ENCODE measurements around the gene TENM3.
A peak's percentile ranks its signal among the peaks of the same experiment; 100 is the strongest.
"Not testable (repeated sequence)": the region's sequence is repeated elsewhere in the genome, so short reads cannot be mapped to it uniquely, and the experiment has no call there.

Gene TENM3

GRCh38 chr4:182243204-182243603, at the start of gene TENM3:
Gene TENM3, plus strand, starts transcription at chr4:182243402. Its CDS starts 80,619 bp downstream, at chr4:182324021.
- H3K4me3 ChIP-seq (ENCODE audit: low read depth in 1 of 2, low read length in 2 of 2); H3K27me3 ChIP-seq (ENCODE audit: low read depth, low read length); H3K9me3 ChIP-seq (ENCODE audit: control insufficient read depth in 1 of 2, low read length in 2 of 2); H3K36me3 ChIP-seq (ENCODE audit: control insufficient read depth in 1 of 2, insufficient read depth in 2 of 2, low read length in 2 of 2); H3K27ac ChIP-seq (ENCODE audit: low read length); H3K4me1 ChIP-seq (ENCODE audit: control insufficient read depth in 1 of 2, insufficient read depth in 2 of 2, low read length in 2 of 2): not testable (repeated sequence)

DNA sequence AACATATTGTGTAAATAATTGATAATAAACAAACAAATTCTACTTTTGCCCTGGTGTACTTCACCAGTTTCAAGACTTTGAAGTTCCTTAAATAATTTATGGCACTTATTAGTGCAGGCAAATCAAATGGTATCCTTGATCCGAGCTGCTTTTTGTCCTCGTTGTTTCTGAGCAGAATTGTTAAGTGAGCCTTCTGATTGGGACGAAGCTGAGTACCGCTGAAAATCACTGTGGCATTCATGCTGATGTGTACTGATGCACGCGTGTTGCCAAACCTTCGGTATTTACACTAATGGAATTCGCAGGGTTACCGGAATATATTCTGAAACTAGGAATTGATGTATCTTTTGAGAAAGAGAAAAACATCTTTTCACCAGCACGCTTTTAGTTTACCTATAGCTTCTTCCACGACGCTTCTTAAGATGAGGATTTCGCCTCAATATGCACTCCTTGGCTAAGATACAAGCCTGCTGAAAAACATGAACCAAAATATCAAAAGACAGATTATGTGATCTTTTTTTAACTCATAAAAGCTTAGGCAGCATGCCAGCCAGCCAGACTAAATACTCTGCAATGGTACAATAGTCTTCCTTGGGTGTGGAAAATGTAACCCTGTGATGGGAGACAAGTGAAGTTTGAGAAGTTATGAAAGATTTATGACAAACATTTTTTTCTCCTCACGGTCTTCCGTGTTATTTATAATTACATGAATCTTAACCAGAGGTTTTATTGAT, 48.9 kb upstream of the TENM3 start:
- Histone ChIP-seq H3K4me1 (ENCODE audit: control insufficient read depth in 1 of 2, insufficient read depth in 2 of 2, low read length in 2 of 2) (no peaks in the 10 kb centered on the region), H3K4me3 (ENCODE audit: low read depth in 1 of 2, low read length in 2 of 2) (no peak overlapping the region), H3K9me3 (ENCODE audit: control insufficient read depth in 1 of 2, low read length in 2 of 2) (no peaks in the 10 kb centered on the region), H3K36me3 (ENCODE audit: control insufficient read depth in 1 of 2, insufficient read depth in 2 of 2, low read length in 2 of 2) (no peaks in the 10 kb centered on the region), H3K27me3 (ENCODE audit: low read depth, low read length) (no peaks in the 10 kb centered on the region), H3K27ac (ENCODE audit: low read length) (no peak overlapping the region)

DNA sequence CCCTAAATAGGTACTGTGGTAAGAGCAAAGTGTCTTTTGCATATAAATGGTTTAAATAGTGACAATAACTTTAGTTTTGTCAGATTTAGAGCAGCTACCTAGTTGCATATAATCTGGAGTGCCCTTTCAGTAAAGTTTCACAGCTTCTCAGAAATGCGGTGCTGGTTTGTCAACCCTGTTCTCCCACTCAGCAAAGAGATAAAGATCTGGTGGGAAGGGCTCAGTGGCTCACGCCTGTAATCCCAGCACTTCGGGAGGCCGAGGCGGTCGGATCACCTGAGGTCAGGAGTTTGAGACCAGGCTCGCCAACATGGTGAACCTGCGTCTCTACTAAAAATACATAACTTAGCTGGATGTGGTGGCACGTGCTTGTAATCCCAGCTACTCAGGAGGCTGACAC, 45.6 kb upstream of the TENM3 start:
- H3K9me3 ChIP-seq (ENCODE audit: control insufficient read depth in 1 of 2, low read length in 2 of 2), result no peaks in the 10 kb centered on the region
- H3K4me3 ChIP-seq (ENCODE audit: low read depth in 1 of 2, low read length in 2 of 2), result no peak overlapping the region
- no peaks in the 10 kb centered on the region for H3K27me3 ChIP-seq (ENCODE audit: low read depth, low read length)
- H3K4me1 ChIP-seq (ENCODE audit: control insufficient read depth in 1 of 2, insufficient read depth in 2 of 2, low read length in 2 of 2), result peaks cover 0 to 4% of the 10 kb centered on the region in 2 donors
- no peak overlapping the region for H3K27ac ChIP-seq (ENCODE audit: low read length)
- no peaks in the 10 kb centered on the region for H3K36me3 ChIP-seq (ENCODE audit: control insufficient read depth in 1 of 2, insufficient read depth in 2 of 2, low read length in 2 of 2)

- no peak overlapping the region for H3K4me3 ChIP-seq (ENCODE audit: low read depth in 1 of 2, low read length in 2 of 2)
- H3K36me3 ChIP-seq (ENCODE audit: control insufficient read depth in 1 of 2, insufficient read depth in 2 of 2, low read length in 2 of 2), result no peaks in the 10 kb centered on the region
- H3K27ac ChIP-seq (ENCODE audit: low read length), result no peak overlapping the region
- H3K27me3 ChIP-seq (ENCODE audit: low read depth, low read length), result no peaks in the 10 kb centered on the region
- H3K4me1 ChIP-seq (ENCODE audit: control insufficient read depth in 1 of 2, insufficient read depth in 2 of 2, low read length in 2 of 2), result peaks cover 0 to 4% of the 10 kb centered on the region in 2 donors
- no peaks in the 10 kb centered on the region for H3K9me3 ChIP-seq (ENCODE audit: control insufficient read depth in 1 of 2, low read length in 2 of 2)
Measured at GRCh38 chr4:182201871-182202270, 41.3 kb upstream of the TENM3 start.

DNA sequence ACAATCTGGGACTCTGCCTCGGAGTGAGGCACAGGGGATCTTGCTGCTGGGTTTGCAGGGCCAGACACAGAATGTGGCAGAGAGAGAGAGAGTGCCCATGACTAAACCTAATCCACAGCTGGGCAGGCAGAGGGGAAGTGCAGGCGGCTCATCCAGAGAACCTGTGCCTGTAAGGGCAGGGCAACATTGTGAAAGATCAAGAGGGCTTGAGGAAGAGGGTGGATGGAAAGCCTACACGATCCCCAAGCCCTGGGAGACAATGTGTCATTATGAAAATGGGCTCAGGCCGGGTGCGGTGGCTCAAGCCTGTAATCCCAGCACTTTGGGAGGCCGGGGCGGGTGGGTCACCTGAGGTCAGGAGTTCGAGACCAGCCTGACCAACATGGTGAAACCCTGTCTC, 40.6 kb upstream of the TENM3 start:
- Histone ChIP-seq H3K9me3 (ENCODE audit: control insufficient read depth in 1 of 2, low read length in 2 of 2) (no peaks in the 10 kb centered on the region), H3K27me3 (ENCODE audit: low read depth, low read length) (no peaks in the 10 kb centered on the region), H3K27ac (ENCODE audit: low read length) (no peak overlapping the region), H3K4me1 (ENCODE audit: control insufficient read depth in 1 of 2, insufficient read depth in 2 of 2, low read length in 2 of 2) (peaks cover 4 to 10% of the 10 kb centered on the region in 2 donors), H3K36me3 (ENCODE audit: control insufficient read depth in 1 of 2, insufficient read depth in 2 of 2, low read length in 2 of 2) (no peaks in the 10 kb centered on the region), H3K4me3 (ENCODE audit: low read depth in 1 of 2, low read length in 2 of 2) (no peak overlapping the region)

GRCh38 chr4:182203872-182204411, 39.3 kb upstream of the TENM3 start:
- Histone ChIP-seq H3K36me3 (ENCODE audit: control insufficient read depth in 1 of 2, insufficient read depth in 2 of 2, low read length in 2 of 2) (no peaks in the 10 kb centered on the region), H3K4me1 (ENCODE audit: control insufficient read depth in 1 of 2, insufficient read depth in 2 of 2, low read length in 2 of 2) (peaks cover 4 to 16% of the 10 kb centered on the region in 2 donors), H3K27ac (ENCODE audit: low read length) (no peak overlapping the region), H3K9me3 (ENCODE audit: control insufficient read depth in 1 of 2, low read length in 2 of 2) (no peaks in the 10 kb centered on the region), H3K4me3 (ENCODE audit: low read depth in 1 of 2, low read length in 2 of 2) (no peak overlapping the region), H3K27me3 (ENCODE audit: low read depth, low read length) (no peaks in the 10 kb centered on the region)

DNA sequence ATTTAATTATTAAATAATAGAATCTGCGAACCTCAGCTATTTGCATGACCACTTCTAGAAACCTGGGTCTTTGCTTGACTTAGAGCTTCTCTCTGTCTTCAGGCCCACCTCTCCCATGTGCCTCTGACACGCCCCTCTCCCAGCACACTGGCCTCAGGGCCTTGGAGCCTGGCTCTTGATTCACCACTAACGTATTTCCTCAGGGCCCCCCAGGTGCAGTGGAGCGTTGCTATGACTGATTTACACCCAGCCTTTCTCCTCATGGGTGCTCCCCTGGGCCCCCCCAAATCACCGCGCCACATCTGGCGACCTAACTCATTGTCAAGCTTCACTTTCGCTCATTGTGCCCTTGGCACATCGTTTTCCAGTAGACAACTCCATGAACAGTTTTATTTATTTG, 37.9 kb upstream of the TENM3 start:
- Histone ChIP-seq H3K27me3 (ENCODE audit: low read depth, low read length) (no peaks in the 10 kb centered on the region), H3K9me3 (ENCODE audit: control insufficient read depth in 1 of 2, low read length in 2 of 2) (no peaks in the 10 kb centered on the region), H3K27ac (ENCODE audit: low read length) (no peak overlapping the region), H3K36me3 (ENCODE audit: control insufficient read depth in 1 of 2, insufficient read depth in 2 of 2, low read length in 2 of 2) (no peaks in the 10 kb centered on the region), H3K4me1 (ENCODE audit: control insufficient read depth in 1 of 2, insufficient read depth in 2 of 2, low read length in 2 of 2) (peaks cover 4 to 16% of the 10 kb centered on the region in 2 donors), H3K4me3 (ENCODE audit: low read depth in 1 of 2, low read length in 2 of 2) (no peak overlapping the region)

DNA sequence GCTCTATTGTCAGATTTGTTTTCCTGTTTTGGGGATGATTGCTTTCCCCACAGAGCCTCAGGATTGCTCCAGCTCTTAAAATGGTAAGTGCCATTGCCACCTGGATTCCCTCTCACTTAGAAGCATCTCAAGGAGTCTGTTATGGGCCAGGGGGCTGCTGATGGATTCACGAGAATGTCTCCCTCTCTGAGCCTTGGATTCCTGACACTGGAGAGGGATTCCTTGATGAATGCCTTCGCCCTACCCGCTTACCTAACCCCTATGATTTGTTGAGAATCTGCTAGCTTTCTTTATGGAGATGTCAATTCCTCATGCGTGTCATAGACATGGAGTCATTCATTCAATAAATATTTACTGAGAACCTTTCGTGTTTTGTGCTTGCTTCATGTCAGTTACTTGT, 36.9 kb upstream of the TENM3 start:
- H3K9me3 ChIP-seq (ENCODE audit: control insufficient read depth in 1 of 2, low read length in 2 of 2), result no peaks in the 10 kb centered on the region
- no peak overlapping the region for H3K4me3 ChIP-seq (ENCODE audit: low read depth in 1 of 2, low read length in 2 of 2)
- peaks cover 4 to 16% of the 10 kb centered on the region in 2 donors for H3K4me1 ChIP-seq (ENCODE audit: control insufficient read depth in 1 of 2, insufficient read depth in 2 of 2, low read length in 2 of 2)
- no peaks in the 10 kb centered on the region for H3K27me3 ChIP-seq (ENCODE audit: low read depth, low read length)
- H3K27ac ChIP-seq (ENCODE audit: low read length), result no peak overlapping the region
- no peaks in the 10 kb centered on the region for H3K36me3 ChIP-seq (ENCODE audit: control insufficient read depth in 1 of 2, insufficient read depth in 2 of 2, low read length in 2 of 2)

DNA sequence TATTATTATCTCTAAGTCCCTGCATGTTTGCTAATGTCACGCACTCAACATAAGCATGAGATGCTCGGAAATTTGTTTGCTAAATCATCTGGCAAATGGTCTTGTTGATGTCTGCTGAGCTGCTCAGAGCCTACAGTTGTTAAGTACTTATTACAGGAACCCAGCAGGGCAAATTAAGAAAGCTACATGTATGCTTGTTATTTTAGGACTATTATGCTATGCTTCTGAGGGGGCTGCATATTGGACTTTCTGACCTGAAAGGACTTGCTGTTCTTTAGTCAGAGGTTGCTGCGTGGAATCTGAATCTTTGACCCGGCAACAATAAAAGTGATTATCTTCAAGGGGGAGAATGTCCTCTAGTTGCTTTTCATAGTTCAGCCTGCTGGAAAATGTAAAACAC, 36.3 kb upstream of the TENM3 start:
- Histone ChIP-seq H3K27me3 (ENCODE audit: low read depth, low read length) (no peaks in the 10 kb centered on the region), H3K27ac (ENCODE audit: low read length) (no peak overlapping the region), H3K4me3 (ENCODE audit: low read depth in 1 of 2, low read length in 2 of 2) (no peak overlapping the region), H3K4me1 (ENCODE audit: control insufficient read depth in 1 of 2, insufficient read depth in 2 of 2, low read length in 2 of 2) (peaks cover 4 to 12% of the 10 kb centered on the region in 2 donors), H3K9me3 (ENCODE audit: control insufficient read depth in 1 of 2, low read length in 2 of 2) (no peaks in the 10 kb centered on the region), H3K36me3 (ENCODE audit: control insufficient read depth in 1 of 2, insufficient read depth in 2 of 2, low read length in 2 of 2) (no peaks in the 10 kb centered on the region)

GRCh38 chr4:182207830-182208396, 35.3 kb upstream of the TENM3 start:
- Histone ChIP-seq H3K4me1 (ENCODE audit: control insufficient read depth in 1 of 2, insufficient read depth in 2 of 2, low read length in 2 of 2) (peaks cover 4 to 12% of the 10 kb centered on the region in 2 donors), H3K27me3 (ENCODE audit: low read depth, low read length) (no peaks in the 10 kb centered on the region), H3K27ac (ENCODE audit: low read length) (peak overlapping the region; percentile 66), H3K36me3 (ENCODE audit: control insufficient read depth in 1 of 2, insufficient read depth in 2 of 2, low read length in 2 of 2) (no peaks in the 10 kb centered on the region), H3K9me3 (ENCODE audit: control insufficient read depth in 1 of 2, low read length in 2 of 2) (no peaks in the 10 kb centered on the region), H3K4me3 (ENCODE audit: low read depth in 1 of 2, low read length in 2 of 2) (no peak overlapping the region)

GRCh38 chr4:182208526-182209050, 34.6 kb upstream of the TENM3 start:
- Histone ChIP-seq H3K27me3 (ENCODE audit: low read depth, low read length) (no peaks in the 10 kb centered on the region), H3K36me3 (ENCODE audit: control insufficient read depth in 1 of 2, insufficient read depth in 2 of 2, low read length in 2 of 2) (no peaks in the 10 kb centered on the region), H3K27ac (ENCODE audit: low read length) (peak overlapping the region; percentile 66), H3K9me3 (ENCODE audit: control insufficient read depth in 1 of 2, low read length in 2 of 2) (no peaks in the 10 kb centered on the region), H3K4me1 (ENCODE audit: control insufficient read depth in 1 of 2, insufficient read depth in 2 of 2, low read length in 2 of 2) (peaks cover 4 to 12% of the 10 kb centered on the region in 2 donors), H3K4me3 (ENCODE audit: low read depth in 1 of 2, low read length in 2 of 2) (no peak overlapping the region)

All from muscle layer of duodenum (tissue), 2 donors.